ENCODE results near the gene OBSL1.

GRCh38 chr2:219540784-219541504, 30.4 kb downstream of the OBSL1 start:
- TF ChIP-seq CTCF (IDR thresholded peaks at IDR 0.05; ENCODE audit: low read depth, low read length, missing input control) (no peak), GABPA (IDR thresholded peaks at IDR 0.05 in 1 of 2, conservative IDR thresholded peaks at IDR 0.05 in 1 of 2) (no peak)

Measured in liver (tissue), 3 donors.